ENCODE data around the gene CDCP1.

Gene CDCP1

GRCh38 chr3:45106874-45107273 is 39.3 kb downstream of the CDCP1 start:
- no peak for DNase-seq

- no peak for DNase-seq
Measured at GRCh38 chr3:45105855-45106671, 40.1 kb downstream of the CDCP1 start.

- no peak for DNase-seq
Measured at GRCh38 chr3:45104715-45105711, 41.2 kb downstream of the CDCP1 start.

GRCh38 chr3:45103753-45104714 is 42.1 kb downstream of the CDCP1 start:
- DNase-seq: no peak

- no peak for DNase-seq
Measured at GRCh38 chr3:45103334-45103733, 42.8 kb downstream of the CDCP1 start.

GRCh38 chr3:45100981-45101407 is 45.2 kb downstream of the CDCP1 start:
- DNase-seq: no peak

GRCh38 chr3:45098310-45098709 is 47.9 kb downstream of the CDCP1 start:
- DNase-seq: no peak

- DNase-seq: no peak
Measured at GRCh38 chr3:45097296-45097883, 48.8 kb downstream of the CDCP1 start.

- DNase-seq: no peak
Measured at GRCh38 chr3:45095916-45096526, 50.2 kb downstream of the CDCP1 start.

- no peak for DNase-seq
Measured at GRCh38 chr3:45093176-45093575, 53.0 kb downstream of the CDCP1 start.

GRCh38 chr3:45092132-45093031 is 53.8 kb downstream of the CDCP1 start:
- no peak for DNase-seq

- DNase-seq: no peak
Measured at GRCh38 chr3:45090855-45091254, 55.3 kb downstream of the CDCP1 start.

GRCh38 chr3:45088543-45089358 is 57.4 kb downstream of the CDCP1 start:
- DNase-seq: no peak

- DNase-seq: no peak
Measured at GRCh38 chr3:45087155-45087554, 59.0 kb downstream of the CDCP1 start.

- DNase-seq: no peak
Measured at GRCh38 chr3:45084820-45085816, 61.1 kb downstream of the CDCP1 start.

- no peak for DNase-seq
Measured at GRCh38 chr3:45084361-45084760, 61.8 kb downstream of the CDCP1 start.

- DNase-seq: no peak
Measured at GRCh38 chr3:45083023-45083422, 63.2 kb downstream of the CDCP1 start.

- no peak for DNase-seq
Measured at GRCh38 chr3:45082142-45082538, 64.0 kb downstream of the CDCP1 start.
